AG09309 (cell line): ENCODE data around the gene WFDC1.

ENCODE experiments used
- DNase-seq: peaks from one replicate; pipeline ENCODE4 v3.0.0-alpha.2; 2010; ENCODE audit warnings: low read depth
- H3K4me3 ChIP-seq: 2 replicates; pipeline ENCODE4 v1.5.1; 2011; ENCODE audit warnings: mild to moderate bottlenecking, low read depth, low read length, moderate library complexity; ENCODE audit not compliant: control insufficient read depth
- TF ChIP-seq, protein P1 (sequence below): IDR thresholded peaks from 2 replicates; pipeline ENCODE4 v1.5.1; 2011; ENCODE audit warnings: mild to moderate bottlenecking, low read depth, low read length, inconsistent platforms; ENCODE audit not compliant: insufficient read depth, control insufficient read depth; ENCODE audit errors: missing control alignments

The WFDC1 gene

GRCh38 chr16:84284154-84284722 lies 10.4 kb upstream of the WFDC1 start:
- TF ChIP-seq, protein P1, sequence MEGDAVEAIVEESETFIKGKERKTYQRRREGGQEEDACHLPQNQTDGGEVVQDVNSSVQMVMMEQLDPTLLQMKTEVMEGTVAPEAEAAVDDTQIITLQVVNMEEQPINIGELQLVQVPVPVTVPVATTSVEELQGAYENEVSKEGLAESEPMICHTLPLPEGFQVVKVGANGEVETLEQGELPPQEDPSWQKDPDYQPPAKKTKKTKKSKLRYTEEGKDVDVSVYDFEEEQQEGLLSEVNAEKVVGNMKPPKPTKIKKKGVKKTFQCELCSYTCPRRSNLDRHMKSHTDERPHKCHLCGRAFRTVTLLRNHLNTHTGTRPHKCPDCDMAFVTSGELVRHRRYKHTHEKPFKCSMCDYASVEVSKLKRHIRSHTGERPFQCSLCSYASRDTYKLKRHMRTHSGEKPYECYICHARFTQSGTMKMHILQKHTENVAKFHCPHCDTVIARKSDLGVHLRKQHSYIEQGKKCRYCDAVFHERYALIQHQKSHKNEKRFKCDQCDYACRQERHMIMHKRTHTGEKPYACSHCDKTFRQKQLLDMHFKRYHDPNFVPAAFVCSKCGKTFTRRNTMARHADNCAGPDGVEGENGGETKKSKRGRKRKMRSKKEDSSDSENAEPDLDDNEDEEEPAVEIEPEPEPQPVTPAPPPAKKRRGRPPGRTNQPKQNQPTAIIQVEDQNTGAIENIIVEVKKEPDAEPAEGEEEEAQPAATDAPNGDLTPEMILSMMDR, result no peak
- no peak overlapping the region for H3K4me3 ChIP-seq
- no peak for DNase-seq

- H3K4me3 ChIP-seq, result no peak overlapping the region
- no peak for DNase-seq
- TF ChIP-seq, protein P1, result no peak
Measured at GRCh38 chr16:84286578-84287240, 8.0 kb upstream of the WFDC1 start.

GRCh38 chr16:84288902-84289301 lies 5.8 kb upstream of the WFDC1 start:
- H3K4me3 ChIP-seq, result no peak overlapping the region
- DNase-seq, result no peak
- TF ChIP-seq, protein P1, result no peak

- H3K4me3 ChIP-seq, result no peak overlapping the region
- TF ChIP-seq, protein P1, result no peak
- no peak for DNase-seq
Measured at GRCh38 chr16:84291226-84291625, 3.5 kb upstream of the WFDC1 start.

DNA sequence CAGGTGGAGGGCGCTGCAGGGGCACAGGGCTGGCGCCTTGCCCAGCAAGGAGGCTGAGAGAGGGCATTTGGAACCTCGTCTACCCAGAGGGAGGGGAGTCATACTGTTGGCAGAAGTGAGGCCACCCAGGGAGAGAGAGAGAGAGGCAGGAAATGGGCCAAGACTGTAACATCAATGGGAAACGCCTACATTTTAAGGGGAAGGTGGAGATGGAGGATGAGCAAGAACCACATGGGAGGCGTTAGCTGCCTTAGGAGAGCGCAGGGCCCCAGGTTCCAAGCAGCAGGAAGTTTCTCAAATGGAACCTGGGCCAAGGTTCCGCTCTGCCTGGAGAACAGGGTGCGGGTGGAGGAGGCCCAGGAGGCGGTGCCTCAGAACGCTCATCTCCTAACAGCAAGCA lies 2.7 kb upstream of the WFDC1 start:
- no peak overlapping the region for H3K4me3 ChIP-seq
- no peak for DNase-seq
- TF ChIP-seq, protein P1, result no peak

DNA sequence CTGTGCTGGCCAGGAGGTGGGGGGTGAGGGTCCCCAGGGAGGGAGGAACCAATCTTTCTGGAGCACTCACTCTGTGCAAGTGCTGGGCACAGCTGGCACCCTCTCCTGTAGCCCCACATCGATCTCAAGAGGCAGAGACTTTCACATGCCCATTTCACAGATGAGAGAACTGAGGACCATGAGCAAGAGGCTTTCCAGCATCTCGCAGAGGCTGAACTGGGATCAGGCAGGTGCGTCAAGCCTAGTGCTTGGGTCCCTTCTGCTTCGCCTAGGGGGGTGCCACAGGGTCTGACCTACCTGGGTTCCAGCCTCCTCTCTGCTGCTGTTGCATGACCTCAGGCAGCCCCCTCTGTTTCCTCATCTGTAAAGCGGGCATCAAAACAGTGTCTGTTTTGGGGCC lies 1.3 kb upstream of the WFDC1 start:
- TF ChIP-seq, protein P1, result no peak
- DNase-seq, result no peak
- no peak overlapping the region for H3K4me3 ChIP-seq

DNA sequence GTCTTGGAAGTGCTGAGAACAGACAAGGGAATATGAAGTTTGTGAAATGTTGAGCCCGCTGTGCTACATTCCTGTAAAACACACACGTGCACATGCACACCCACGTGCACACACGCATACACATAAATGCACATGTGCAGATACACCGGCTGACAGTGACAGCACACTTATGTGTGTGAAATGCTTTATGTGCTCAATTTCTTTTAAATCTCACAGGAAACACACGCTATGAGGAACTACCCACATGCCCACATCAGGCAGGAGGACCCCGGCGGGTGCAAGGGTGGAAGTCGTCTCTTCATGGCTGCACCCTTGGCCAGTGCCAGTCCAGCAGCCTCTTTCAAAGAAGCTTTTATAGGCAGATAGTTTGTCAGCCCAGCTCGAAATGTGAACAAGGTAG lies 561 bp upstream of the WFDC1 start:
- no peak for DNase-seq
- TF ChIP-seq, protein P1, result no peak
- H3K4me3 ChIP-seq, result no peak overlapping the region
